CD4-positive, alpha-beta T cell (primary cell): ENCODE data around the gene LEFTY1. TPM values are rescaled to one million over a fixed set of nuclear protein-coding genes. Genes with fewer than 3 reads are reported as not detected.

Experiments
- ATAC-seq: fragments of 200-7000 bp; cut with Tn5 transposase; one replicate; pipeline ENCODE4 v1.10.0; 2022; ENCODE audit warnings: mild to moderate bottlenecking; ENCODE audit not compliant: poor library complexity
- CTCF ChIA-PET: fragments of 350-600 bp; sonication (Branson Sonifier 250); formaldehyde crosslinking; loops from one replicate; lab custom pipeline; 2021; ENCODE audit warnings: antibody characterized with exemption, inconsistent platforms; lab: Charles Lee
- POLR2A ChIA-PET: fragments of 350-600 bp; sonication (Branson Sonifier 250); formaldehyde crosslinking; loops from one replicate; lab custom pipeline; 2021; ENCODE audit warnings: antibody characterized with exemption, inconsistent platforms; lab: Charles Lee
- DNase-seq, 14 experiments: peaks; one replicate each; pipeline ENCODE4 v3.0.0-alpha.2; 2013 to 2020; ENCODE audit warnings: mixed read lengths in 2 of 14
- H3K27ac ChIP-seq, 2 donors: one replicate each; pipeline versions ENCODE4 v1.5.1 to v1.7.0; 2013; ENCODE audit warnings: low read length in 2 of 2, low read depth in 1 of 2, mild to moderate bottlenecking in 1 of 2
- H3K27me3 ChIP-seq, 2 experiments: 1 replicate in 1 of 2; 2 replicates in 1 of 2; pipeline versions ENCODE4 v1.6.1 to v1.7.0; 2013; ENCODE audit warnings: low read length in 2 of 2, control low read depth in 1 of 2, mild to moderate bottlenecking in 1 of 2, moderate library complexity in 1 of 2; ENCODE audit not compliant: insufficient read depth in 2 of 2, control insufficient read depth in 1 of 2
- H3K36me3 ChIP-seq: one replicate; pipeline ENCODE4 v1.6.1; 2013; ENCODE audit warnings: low read length, control low read depth; ENCODE audit not compliant: insufficient read depth
- H3K4me1 ChIP-seq: one replicate; pipeline ENCODE4 v1.6.1; 2013; ENCODE audit warnings: low read length, control low read depth; ENCODE audit not compliant: insufficient read depth
- H3K4me3 ChIP-seq: one replicate; pipeline ENCODE4 v1.5.1; 2013; ENCODE audit warnings: mild to moderate bottlenecking, low read length, moderate library complexity
- H3K9me3 ChIP-seq, 2 experiments: 1 replicate in 1 of 2; 2 replicates in 1 of 2; pipeline versions ENCODE4 v1.6.1 to v1.7.0; 2013; ENCODE audit warnings: low read length in 2 of 2, mild to moderate bottlenecking in 2 of 2, control low read depth in 1 of 2, moderate library complexity in 1 of 2; ENCODE audit not compliant: control insufficient read depth in 1 of 2, insufficient read depth in 1 of 2
- H3K27ac Mint-ChIP-seq: one replicate; pipeline ENCODE4 v1.8.0; 2020; ENCODE audit warnings: mixed read lengths
- H3K27me3 Mint-ChIP-seq: one replicate; pipeline ENCODE4 v1.8.0; 2021; ENCODE audit warnings: mixed read lengths
- H3K36me3 Mint-ChIP-seq: one replicate; pipeline ENCODE4 v1.8.0; 2021; ENCODE audit warnings: low read depth, mixed read lengths
- H3K4me1 Mint-ChIP-seq: one replicate; pipeline ENCODE4 v1.8.0; 2021; ENCODE audit warnings: low read depth, mixed read lengths
- H3K4me3 Mint-ChIP-seq: one replicate; pipeline ENCODE4 v1.8.0; 2020; ENCODE audit warnings: mild to moderate bottlenecking, mixed read lengths
- H3K9me3 Mint-ChIP-seq: one replicate; pipeline ENCODE4 v1.8.0; 2020; ENCODE audit warnings: mixed read lengths
- CTCF ChIP-seq: fragments of 200-600 bp; IDR thresholded peaks from one replicate; pipeline ENCODE4 v1.8.0; 2022; ENCODE audit warnings: antibody characterized with exemption, mild to moderate bottlenecking
- intact Hi-C, 2 experiments: fragments of 100-400 bp; cut with DNase I in 1 of 2; cut with micrococcal nuclease in 1 of 2; formaldehyde crosslinking; loops; one replicate each; pipeline versions ENCODE4 v1.15.1 to v1.9.0; 2023 to 2025; cut with DNase I, micrococcal nuclease
- total RNA-seq, 174 experiments: library from RNA in 2 of 174; stranded (reverse) in 2 of 174; gene quantifications; one replicate each; pipeline ENCODE4 v1.2.3 and lab custom pipeline; 2021 to 2026

LEFTY1 gene
- total RNA-seq, 2 experiments from 2014 or later, result not detected

GRCh38 chr1:225870911-225871310 lies 18.0 kb downstream of the LEFTY1 start:
- Histone ChIP-seq H3K4me1 (peaks cover 78% of the 10 kb centered on the region), H3K4me3 (no peak overlapping the region), H3K27me3 (no peaks in the 10 kb centered on the region), H3K27ac (no peak overlapping the region), H3K36me3 (peaks cover 94% of the 10 kb centered on the region), H3K9me3 (no peaks in the 10 kb centered on the region)
- Mint-ChIP-seq H3K4me1 (peaks cover 73% of the 10 kb centered on the region), H3K27me3 (no peaks in the 10 kb centered on the region), H3K27ac (peak overlapping the region; percentile 69), H3K36me3 (peaks cover 92% of the 10 kb centered on the region), H3K9me3 (no peaks in the 10 kb centered on the region), H3K4me3 (no peak overlapping the region)
- POLR2A ChIA-PET, result interaction anchor here (1.9 to 3.8 kb wide), 3 partner anchors 11 to 93 kb away, joined by 10 to 23 read pairs (median 22); partner anchors contain the start of genes SRP9 and TMEM63A
- CTCF ChIA-PET, result interaction anchor here (1.6 kb wide), 1 partner anchor 12 kb away, joined by 5 read pairs; the partner anchor contains the start of gene TMEM63A
- intact Hi-C loops, result no loop called here
- no peak for ATAC-seq
- TF ChIP-seq CTCF, result no peak
- DNase-seq, result no peak

DNA sequence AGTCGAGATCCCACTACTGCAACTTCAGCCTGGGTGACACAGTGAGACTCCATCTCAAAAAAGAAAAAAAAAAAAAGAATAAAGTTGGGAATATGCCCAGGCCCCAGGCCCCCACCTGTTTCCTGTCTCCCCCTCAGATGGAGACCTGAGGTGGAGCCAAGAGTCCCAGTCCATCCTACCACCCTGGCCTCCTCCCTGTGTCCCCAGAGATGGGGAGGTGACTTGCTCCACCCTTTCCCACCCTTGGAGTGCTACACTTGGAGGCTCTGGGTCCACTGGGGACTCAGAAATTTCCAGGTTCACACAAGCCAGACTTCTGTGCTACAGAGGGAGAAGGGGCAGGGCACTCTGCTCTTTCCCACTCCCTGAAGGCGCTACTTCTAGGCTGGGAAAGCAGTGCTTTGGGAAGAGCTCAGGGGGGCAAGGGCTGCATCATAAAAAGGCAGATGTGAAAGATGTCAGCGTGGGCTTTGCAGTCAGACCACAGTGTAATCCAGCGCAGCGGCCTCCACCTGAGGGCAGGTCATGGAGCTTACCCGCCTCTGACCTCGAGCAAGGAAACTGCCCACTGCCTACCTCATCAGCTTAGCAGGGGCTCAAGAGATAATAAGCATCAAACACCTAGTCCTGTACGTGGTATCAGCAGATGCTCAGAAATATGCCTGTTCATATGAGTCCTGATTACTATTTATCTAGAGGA lies 20.2 kb downstream of the LEFTY1 start:
- no peak overlapping the region for H3K27ac ChIP-seq
- intact Hi-C loops, result loop anchor here in 1 of 2 experiments (5.0 kb wide), 1 partner anchor 91 kb away; the partner anchor contains the start of gene SRP9

GRCh38 chr1:225866981-225867380 lies 22.0 kb downstream of the LEFTY1 start:
- peaks cover 58% of the 10 kb centered on the region for H3K4me1 Mint-ChIP-seq
- Histone ChIP-seq H3K9me3 (no peaks in the 10 kb centered on the region), H3K27me3 (no peaks in the 10 kb centered on the region), H3K36me3 (peaks cover 94% of the 10 kb centered on the region), H3K4me3 (no peak overlapping the region), H3K27ac (peak overlapping the region; percentile 51 to 64), H3K4me1 (peaks cover 54% of the 10 kb centered on the region)
- DNase-seq (no peak), ATAC-seq (no peak)
- POLR2A ChIA-PET, result interaction anchor here (1.0 to 3.8 kb wide), 6 partner anchors 15 to 132 kb away, joined by 3 to 41 read pairs (median 11); partner anchors contain the start of genes PYCR2, SDE2, SRP9 and TMEM63A
- peaks cover 90% of the 10 kb centered on the region for H3K36me3 Mint-ChIP-seq
- H3K4me3 Mint-ChIP-seq, result peak overlapping the region; percentile 27
- intact Hi-C loops, result loop anchor here (1.0 to 5.0 kb wide), 5 partner anchors 14 to 90 kb away; partner anchors contain the start of gene SRP9 (in 1 of the 2)
- CTCF ChIA-PET, result interaction anchor here (1.6 kb wide), 1 partner anchor 89 kb away, joined by 5 read pairs; the partner anchor contains the start of gene SRP9
- no peak for TF ChIP-seq CTCF
- peak overlapping the region; percentile 87 for H3K27ac Mint-ChIP-seq
- no peaks in the 10 kb centered on the region for H3K9me3 Mint-ChIP-seq
- H3K27me3 Mint-ChIP-seq, result no peaks in the 10 kb centered on the region

More for the DNA sequence above, 20.2 kb downstream of the LEFTY1 start:
- no peak overlapping the region for H3K4me3 ChIP-seq
- H3K36me3 ChIP-seq, result peaks cover 95% of the 10 kb centered on the region
- TF ChIP-seq CTCF, result no peak
- no peaks in the 10 kb centered on the region for H3K27me3 ChIP-seq
- POLR2A ChIA-PET, result interaction anchor here (3.5 to 3.8 kb wide), 2 partner anchors 13 to 29 kb away, joined by 22 to 23 read pairs; partner anchors contain the start of gene TMEM63A
- no peaks in the 10 kb centered on the region for H3K27me3 Mint-ChIP-seq
- peaks cover 66% of the 10 kb centered on the region for H3K4me1 Mint-ChIP-seq
- H3K36me3 Mint-ChIP-seq, result peaks cover 91% of the 10 kb centered on the region
- peak overlapping the region; percentile 69 for H3K27ac Mint-ChIP-seq
- H3K9me3 ChIP-seq, result no peaks in the 10 kb centered on the region
- no peaks in the 10 kb centered on the region for H3K9me3 Mint-ChIP-seq
- H3K4me3 Mint-ChIP-seq, result no peak overlapping the region
- H3K4me1 ChIP-seq, result peaks cover 67% of the 10 kb centered on the region
- ATAC-seq (no peak), DNase-seq (no peak)
- CTCF ChIA-PET, result no interaction called here
